ENCODE measurements around the gene MAP7D3. TPM values are rescaled to one million over a fixed set of nuclear protein-coding genes. Genes with fewer than 3 reads are reported as not detected.
"Not testable (repeated sequence)": the region's sequence is repeated elsewhere in the genome, so short reads cannot be mapped to it uniquely, and the experiment has no call there.

Gene MAP7D3
- total RNA-seq, 1 experiment from 2014 or later = 5.6 TPM

DNA sequence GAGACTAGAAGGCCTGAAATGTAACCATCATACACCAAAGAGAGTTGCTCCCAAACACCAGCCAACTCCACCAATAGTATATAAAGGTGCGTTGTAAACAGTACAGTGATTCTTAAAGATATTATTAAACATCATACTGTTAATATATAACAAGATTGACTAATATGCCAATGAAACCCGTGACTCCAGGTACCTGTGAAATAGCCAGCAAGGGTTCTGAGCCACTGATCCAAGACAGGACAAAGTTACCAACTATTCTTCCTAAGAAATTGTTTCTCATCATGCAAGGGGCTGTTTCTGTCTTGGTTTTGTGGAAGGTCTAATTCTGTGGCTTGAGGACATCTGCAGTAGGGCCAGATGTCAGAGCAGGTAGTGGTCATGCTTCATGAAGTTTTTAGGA lies 56.7 kb downstream of the MAP7D3 start:
- in situ Hi-C loops (cut with HindIII; ENCODE audit: low pct_unique_long_range_greater_than_20kb, low sequenced_read_pairs) = no loop called here
- peak; percentile 68 for DNase-seq (ENCODE audit: low read depth)

DNA sequence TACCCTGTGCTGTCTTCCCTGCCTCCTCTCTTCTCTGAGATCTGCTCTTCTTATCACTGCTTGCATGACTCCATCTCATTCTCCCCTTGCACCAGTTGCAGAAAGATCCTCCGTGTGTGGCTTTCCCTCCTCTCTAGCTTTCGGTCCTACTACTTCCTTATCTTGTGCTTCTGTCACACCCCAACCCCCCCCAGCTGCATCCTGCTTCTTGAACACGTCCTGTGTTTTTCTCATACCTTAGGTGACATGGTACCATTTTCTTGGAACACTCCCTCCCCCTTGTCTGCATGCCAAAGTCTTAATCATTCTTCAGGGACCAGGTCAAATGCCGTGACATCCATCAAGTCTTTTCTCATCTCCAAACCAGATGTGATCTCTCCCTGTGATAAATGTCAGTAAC lies 57.4 kb downstream of the MAP7D3 start:
- DNase-seq (ENCODE audit: low read depth) = peak; percentile 80
- in situ Hi-C loops (cut with HindIII; ENCODE audit: low pct_unique_long_range_greater_than_20kb, low sequenced_read_pairs) = no loop called here

DNA sequence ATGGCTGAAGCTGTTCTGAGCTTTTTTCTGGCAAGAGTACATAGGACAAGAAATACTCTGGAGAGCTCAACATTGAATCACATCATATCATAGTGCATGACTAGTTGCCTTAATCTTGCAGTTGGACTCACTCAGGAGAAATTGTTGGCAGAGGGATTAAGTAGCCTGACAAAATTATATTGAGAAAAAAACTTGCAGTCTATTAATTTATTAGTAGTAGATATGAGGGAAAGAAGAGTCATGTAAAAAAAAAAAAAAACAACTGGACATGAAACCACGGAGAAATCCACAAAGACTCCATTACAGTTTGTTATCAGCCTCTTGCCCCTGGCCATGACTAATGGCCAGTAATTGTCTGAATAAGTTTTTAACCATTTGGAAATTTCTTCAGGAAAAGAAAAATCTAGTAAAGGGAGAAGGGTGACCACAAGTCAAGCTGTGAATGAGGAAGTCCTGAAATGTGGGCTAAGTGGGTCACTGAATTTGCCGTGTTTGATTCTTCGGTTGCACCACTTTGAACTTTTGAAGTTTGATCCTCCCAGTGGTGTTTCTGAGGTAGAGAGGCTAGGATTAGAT lies 58.3 kb downstream of the MAP7D3 start:
- in situ Hi-C loops (cut with HindIII; ENCODE audit: low pct_unique_long_range_greater_than_20kb, low sequenced_read_pairs) = no loop called here
- no peak for DNase-seq (ENCODE audit: low read depth)

DNA sequence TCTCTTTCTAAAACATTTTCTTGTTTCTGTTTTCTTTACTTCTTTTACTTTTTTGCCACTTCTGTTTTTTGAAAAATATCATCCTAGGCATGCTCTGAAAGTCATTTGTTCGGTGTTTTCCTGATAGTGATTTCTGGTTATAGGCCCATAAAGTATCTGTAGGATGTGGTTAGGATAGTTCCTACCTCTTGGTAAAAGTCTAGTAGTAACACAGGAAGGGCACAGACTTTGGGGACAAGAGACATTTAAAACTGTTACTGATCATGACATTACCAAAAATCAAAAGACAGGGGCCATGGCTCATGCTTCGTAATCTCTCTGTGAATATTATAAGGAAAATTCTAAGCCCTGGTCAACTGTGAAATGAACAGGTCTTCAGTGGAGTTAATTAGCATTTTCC lies 59.1 kb downstream of the MAP7D3 start:
- in situ Hi-C loops (cut with HindIII; ENCODE audit: low pct_unique_long_range_greater_than_20kb, low sequenced_read_pairs) = no loop called here
- DNase-seq (ENCODE audit: low read depth) = no peak

DNA sequence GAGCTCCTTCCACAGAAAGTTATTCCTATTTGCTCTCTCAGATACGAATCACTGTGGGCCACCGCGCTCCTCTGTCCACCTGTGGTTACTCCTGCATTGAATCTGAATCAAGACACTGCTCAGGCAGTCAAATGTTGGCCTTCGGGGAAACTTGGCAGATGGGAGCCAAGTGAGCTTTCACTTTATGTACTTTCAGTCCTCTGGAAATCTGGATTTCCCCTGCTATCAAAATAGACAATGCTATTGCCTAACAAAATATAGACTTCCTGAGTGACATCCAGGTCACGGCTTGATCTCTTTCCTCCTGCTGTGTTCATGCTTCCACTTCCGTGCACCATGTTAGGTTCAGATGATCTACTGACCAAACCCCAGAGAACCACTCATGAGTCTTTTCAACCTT lies 60.0 kb downstream of the MAP7D3 start:
- in situ Hi-C loops (cut with HindIII; ENCODE audit: low pct_unique_long_range_greater_than_20kb, low sequenced_read_pairs) = no loop called here
- DNase-seq (ENCODE audit: low read depth) = no peak

DNA sequence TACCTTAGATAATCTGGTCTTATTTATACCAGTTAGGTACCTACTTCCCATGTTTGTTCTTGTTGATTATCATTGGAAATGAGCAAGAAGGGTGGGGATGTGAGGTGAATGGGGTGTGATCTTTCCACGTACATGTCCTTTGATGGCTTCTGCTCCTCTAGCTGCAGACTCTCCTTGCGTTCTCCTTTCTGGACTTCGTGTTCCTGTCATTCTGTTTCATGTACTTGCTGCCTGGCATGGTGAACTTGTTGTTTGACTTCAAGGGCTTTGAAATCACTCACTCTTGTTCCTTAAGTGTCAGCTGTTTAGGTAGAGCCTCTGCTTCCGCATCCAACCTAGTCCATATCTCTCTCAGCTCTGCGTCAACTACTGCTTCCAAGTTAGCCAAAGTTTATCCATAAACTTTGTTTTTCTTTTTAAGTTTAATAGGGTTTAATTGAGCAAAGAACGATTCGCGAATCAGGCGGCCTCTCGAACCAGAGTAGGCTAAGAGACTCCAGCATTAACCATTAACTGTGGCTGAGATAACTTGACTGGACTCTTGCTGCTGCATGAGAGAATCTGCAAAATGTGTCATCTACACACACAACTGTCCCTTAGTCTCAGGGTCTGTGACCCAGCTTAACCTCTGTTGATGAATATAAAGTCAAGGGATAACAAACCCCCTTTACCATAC lies 61.0 kb downstream of the MAP7D3 start:
- peak; percentile 57 for DNase-seq (ENCODE audit: low read depth)
- in situ Hi-C loops (cut with HindIII; ENCODE audit: low pct_unique_long_range_greater_than_20kb, low sequenced_read_pairs) = no loop called here

DNA sequence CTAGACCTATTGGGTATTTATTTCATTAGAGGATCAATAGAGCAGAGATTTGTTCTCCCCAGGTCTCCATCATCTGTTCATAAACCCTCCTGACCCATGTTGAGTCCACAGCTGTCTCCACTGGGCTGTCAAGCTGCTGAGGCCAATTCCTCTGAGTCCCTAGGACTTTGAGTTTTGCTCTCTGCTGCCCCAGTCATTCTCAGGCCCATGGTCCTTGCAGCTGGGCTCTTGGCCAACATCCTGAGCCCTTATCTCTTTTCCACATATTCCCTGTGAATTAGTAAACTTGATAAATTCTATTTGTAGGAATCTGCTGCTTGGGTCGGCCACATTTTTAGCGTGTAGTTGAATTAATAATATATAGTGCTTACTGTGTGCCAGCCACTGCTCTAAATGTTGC lies 62.0 kb downstream of the MAP7D3 start:
- DNase-seq (ENCODE audit: low read depth) = no peak
- in situ Hi-C loops (cut with HindIII; ENCODE audit: low pct_unique_long_range_greater_than_20kb, low sequenced_read_pairs) = no loop called here

DNA sequence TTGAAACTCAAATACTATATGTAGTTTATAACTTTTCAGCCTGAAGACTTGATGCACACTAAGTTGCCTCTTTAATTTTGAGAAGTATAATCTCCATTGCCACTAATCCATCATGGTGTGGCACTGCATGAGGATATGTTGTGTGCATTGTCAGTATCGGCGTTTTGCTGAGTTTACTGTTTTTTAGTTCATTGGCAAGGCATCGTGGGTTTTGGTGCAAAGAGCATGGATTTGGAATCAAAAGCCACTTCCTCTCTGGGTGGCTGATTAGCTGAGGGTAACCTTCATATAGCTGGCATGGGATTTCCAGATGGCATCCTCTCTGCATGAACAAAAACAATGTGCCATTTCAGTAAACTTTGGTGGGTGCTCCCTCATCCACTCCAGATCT lies 65.2 kb downstream of the MAP7D3 start:
- in situ Hi-C loops (cut with HindIII; ENCODE audit: low pct_unique_long_range_greater_than_20kb, low sequenced_read_pairs) = no loop called here
- DNase-seq (ENCODE audit: low read depth) = no peak

DNA sequence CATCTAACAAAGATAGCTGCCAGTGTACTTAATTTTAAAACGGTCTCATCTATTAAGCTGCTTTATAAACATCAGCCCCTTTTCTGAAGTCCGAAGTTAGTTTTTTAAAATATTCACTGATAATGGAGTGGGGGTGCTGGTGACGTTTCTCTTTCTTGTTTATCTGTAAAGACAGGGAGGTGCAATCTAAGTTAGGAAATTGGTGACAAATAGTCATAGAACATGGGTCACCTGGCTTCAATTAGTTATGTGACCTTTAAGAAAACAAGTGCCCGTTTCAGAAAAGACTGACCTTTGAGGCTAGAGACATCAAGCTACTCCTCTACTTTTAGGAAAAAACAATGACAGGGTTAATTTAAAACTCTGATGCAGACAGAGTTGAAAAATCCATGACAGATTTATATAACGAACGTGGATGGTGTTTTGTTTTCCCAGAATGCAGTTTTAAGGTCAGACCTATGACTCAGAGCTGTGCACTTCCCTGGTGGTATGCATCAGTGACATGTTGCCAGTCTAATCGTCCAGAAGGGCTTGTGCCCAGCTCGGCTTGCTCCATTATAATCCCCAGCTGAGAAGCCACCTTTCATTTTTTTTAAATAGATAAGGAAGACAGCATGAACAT lies 65.7 kb downstream of the MAP7D3 start:
- in situ Hi-C loops (cut with HindIII; ENCODE audit: low pct_unique_long_range_greater_than_20kb, low sequenced_read_pairs) = no loop called here
- peak; percentile 63 for DNase-seq (ENCODE audit: low read depth)

DNA sequence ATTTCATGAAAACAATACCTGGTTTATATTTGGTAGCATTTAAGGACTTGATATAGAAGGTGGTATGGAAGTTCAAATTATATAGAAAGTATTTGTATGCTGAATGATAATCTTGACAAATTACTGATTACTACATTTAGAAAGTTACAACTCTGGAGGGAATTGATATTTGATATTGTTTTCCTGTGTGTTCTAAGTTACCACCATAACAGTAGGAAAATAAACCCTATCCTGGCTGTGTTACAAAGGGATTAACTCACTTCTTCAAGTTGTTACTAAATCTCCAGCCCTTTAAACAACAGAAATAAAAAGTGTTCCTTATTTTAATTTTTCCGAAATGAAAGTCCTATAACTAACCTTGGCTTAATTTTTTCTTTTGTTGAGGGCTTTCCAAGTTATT lies 67.3 kb downstream of the MAP7D3 start:
- in situ Hi-C loops (cut with HindIII; ENCODE audit: low pct_unique_long_range_greater_than_20kb, low sequenced_read_pairs) = no loop called here
- DNase-seq (ENCODE audit: low read depth) = no peak

DNA sequence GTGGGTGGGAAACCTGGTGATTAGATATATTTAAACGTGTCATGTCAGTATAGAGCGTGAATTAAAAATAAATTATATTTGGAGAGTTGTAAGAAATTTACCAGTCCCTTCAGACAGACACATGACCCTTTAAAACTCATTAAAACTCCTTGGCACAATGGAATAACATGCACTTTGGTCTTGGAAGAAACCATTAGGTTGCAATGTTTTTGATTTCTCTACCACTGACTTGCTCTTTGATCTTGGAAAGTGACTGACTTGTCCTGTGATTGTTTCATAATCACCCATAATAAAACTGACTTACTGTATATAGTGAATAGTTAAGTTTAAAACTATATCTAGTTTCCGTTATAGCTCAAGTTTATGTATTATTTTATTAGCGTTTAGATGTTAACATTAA lies 68.0 kb downstream of the MAP7D3 start:
- DNase-seq (ENCODE audit: low read depth) = no peak
- in situ Hi-C loops (cut with HindIII; ENCODE audit: low pct_unique_long_range_greater_than_20kb, low sequenced_read_pairs) = no loop called here

DNA sequence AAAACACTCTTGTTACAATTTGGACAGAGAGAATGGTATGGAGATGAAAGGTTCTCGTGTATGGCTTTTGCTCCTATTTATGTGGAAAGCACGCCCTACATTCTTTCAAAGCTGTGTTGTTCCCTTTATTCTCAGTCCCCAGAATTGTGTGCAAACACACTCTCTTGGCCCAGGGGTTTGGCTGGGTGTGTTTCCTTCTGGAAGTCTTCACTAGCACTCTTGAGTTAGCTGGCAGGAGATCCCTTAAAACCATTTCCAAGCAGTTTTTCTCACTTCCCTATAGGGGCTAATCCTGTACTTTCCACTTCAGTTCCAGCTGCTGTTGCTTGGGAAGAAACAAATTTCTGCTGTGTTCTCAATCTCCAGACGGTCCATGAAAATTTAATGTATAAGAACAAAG lies 68.8 kb downstream of the MAP7D3 start:
- DNase-seq (ENCODE audit: low read depth) = no peak

DNA sequence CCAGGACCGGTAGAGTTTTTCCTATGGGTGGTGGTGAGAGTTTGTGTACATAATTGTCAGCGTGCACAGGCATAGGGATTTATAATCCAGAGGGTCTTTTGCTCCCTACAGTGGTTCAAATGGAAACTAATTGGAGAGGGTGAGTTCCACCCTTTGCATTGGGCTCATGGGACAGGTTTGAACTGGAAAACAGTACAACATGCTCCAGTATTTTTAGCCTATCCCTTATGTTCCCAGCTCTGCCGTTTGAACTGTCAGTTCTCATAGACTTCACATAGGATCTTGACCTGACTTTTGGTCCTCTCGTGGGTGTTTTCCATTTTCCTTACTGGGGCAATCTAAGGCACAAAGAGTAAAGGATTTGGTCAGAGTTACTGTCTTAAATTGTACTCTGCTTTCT lies 72.1 kb downstream of the MAP7D3 start:
- in situ Hi-C loops (cut with HindIII; ENCODE audit: low pct_unique_long_range_greater_than_20kb, low sequenced_read_pairs) = no loop called here
- no peak for DNase-seq (ENCODE audit: low read depth)

More for the DNA sequence above, 68.8 kb downstream of the MAP7D3 start:
- in situ Hi-C loops (cut with HindIII; ENCODE audit: low pct_unique_long_range_greater_than_20kb, low sequenced_read_pairs) = no loop called here

DNA sequence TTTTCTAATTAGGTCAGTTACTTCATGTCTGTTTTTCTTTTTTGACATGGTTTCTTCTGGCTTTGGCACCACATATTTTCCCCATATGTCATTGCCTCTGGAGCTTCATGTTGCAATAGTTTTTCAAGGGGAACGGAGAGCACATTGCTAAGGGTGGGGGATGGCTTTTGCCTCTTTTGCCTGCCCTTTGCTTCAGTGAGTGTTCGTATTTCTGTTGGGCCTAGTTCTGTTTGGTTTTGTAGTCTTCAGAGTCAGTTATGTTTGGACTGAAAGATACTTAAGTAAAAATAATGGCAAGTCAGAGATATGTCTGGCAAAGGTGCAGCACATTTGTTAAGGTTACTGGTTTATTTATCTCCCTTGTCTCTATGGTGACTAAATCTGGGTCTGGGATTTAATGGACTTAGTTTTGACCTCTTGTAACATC lies 74.8 kb downstream of the MAP7D3 start:
- peak; percentile 68 for DNase-seq (ENCODE audit: low read depth)
- in situ Hi-C loops (cut with HindIII; ENCODE audit: low pct_unique_long_range_greater_than_20kb, low sequenced_read_pairs) = no loop called here

DNA sequence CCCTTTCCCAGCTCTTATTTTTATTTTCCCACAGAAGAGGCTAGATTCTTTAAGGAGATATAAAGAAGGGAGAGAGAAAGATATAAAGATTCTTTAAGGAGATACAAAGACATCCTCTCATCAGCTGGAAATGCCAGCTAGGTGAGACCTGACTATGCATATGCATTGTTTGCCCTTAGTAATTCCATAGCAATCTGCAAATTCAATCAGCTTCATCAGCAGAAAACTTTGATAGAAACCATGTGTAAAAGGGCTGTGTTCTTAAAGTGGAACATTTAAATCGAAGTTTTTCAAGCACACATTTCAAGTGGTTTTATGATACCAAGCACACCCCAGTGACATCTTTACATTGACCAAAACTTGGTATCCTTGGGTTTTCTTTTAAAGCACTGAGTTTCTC lies 79.8 kb downstream of the MAP7D3 start:
- in situ Hi-C loops (cut with HindIII; ENCODE audit: low pct_unique_long_range_greater_than_20kb, low sequenced_read_pairs) = no loop called here

DNA sequence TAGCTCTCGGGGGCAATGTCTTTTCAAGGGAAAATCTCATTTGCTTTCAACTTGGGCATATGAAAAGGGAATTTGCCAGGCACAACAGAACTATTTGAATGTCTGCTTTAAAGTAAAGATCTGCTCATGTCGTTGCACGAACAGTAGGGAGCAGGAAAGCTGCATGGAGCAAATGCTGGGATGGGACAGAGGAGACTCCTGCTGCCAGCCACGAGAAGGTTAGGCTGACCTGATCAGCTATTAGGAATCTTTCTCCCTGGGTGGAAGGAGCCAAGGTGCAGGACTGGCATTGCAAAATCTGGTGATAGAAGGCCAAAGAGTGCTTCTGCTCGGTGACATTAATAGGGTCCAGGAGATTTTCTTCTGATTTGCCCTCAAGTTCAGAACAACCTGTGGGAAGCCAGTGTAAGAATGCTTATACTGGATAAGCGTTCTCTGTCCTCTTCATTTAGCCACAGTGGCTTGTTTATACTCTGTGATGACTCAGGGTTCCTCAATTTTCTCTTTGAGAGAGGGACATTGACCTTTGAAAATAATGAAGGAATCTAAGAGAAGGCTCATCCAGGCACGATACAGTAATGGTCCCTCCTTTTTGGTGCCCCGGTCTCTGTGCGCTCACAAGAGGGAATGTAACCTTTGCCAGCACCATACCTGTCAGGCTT lies 80.9 kb downstream of the MAP7D3 start:
- in situ Hi-C loops (cut with HindIII; ENCODE audit: low pct_unique_long_range_greater_than_20kb, low sequenced_read_pairs) = no loop called here
- peak; percentile 49 for DNase-seq (ENCODE audit: low read depth)

More for the DNA sequence above, 79.8 kb downstream of the MAP7D3 start:
- DNase-seq (ENCODE audit: low read depth) = no peak

DNA sequence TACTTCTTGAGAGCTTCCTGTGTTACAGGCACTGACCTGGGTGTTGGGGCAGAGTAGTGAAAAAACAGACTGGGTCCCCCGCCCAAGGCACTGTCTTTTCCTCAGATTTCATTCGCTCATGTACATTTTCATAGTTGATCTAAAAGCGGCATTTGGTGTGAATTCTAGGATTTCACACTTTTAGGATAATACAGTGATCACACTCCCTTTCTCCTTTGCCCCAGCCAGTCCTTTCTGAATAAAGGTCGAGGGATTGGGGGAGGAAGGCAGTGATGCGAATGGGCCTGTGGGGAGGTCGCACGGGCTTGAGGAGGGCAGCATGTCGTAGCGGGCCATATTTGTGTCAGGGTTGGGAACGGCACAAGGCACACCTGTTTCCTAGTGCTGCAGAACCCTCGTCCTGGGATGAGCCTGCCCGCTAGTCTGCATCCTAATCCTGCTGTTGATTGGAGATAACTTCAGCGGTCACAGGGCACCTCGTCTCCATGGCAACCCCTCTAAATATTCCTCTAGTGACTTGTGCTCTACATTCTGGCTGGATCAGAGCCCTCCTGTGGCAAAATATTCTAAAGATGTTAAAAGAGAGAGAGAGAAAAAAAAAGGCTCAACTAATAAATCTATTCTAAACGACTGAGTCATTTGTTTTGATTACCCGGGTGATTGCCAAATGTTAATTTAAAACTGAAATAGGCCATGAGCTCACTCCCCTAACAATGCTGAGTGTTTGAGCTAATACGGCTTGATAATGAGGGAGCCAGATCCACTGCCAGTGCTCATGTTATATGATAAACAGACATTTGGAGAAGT lies 82.1 kb downstream of the MAP7D3 start:
- peak; percentile 96 for DNase-seq (ENCODE audit: low read depth)
- in situ Hi-C loops (cut with HindIII; ENCODE audit: low pct_unique_long_range_greater_than_20kb, low sequenced_read_pairs) = no loop called here

DNA sequence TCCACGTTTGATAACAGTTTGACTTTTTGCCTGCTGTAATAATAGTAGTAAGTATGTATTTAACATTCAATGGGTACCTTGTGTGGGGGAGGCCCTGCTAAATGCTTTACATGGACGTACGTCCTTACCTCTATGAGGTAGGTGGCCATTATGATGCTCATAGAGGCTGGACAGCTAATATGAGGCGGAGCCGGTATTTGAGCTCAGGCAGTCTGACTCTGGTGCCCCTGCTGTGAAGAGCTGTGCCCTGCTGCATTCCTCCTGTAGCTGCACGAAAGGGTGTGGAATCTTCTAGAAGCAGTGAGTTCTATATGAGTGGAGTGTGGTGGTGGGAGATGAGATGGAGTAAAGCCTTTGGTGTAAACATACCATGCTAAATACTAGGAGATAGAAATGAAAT lies 83.2 kb downstream of the MAP7D3 start:
- in situ Hi-C loops (cut with HindIII; ENCODE audit: low pct_unique_long_range_greater_than_20kb, low sequenced_read_pairs) = not testable (repeated sequence)

More for the DNA sequence above, 83.2 kb downstream of the MAP7D3 start:
- not testable (repeated sequence) for DNase-seq (ENCODE audit: low read depth)
